ENCODE results near the gene CLP1.

DNA sequence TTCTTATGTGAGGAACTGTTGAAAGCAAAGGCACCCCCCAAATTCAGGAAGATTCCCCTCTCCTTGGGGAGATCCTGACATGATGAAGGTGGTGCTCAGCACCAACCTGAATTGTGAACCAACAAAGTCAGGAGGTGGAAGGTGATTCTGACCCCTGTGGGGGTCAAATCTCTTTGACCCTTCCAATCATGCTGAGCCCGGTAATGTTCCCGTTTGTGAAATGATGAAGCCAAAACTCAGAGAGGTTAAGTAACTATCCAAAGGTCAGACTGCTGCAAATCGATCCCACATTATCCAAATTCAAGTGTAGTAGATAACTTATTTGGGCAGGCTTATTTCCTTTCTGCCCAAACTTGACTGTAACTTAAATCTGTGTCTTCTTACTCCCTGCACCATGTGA, 41.0 kb upstream of the CLP1 start:
- TF ChIP-seq, protein P1, sequence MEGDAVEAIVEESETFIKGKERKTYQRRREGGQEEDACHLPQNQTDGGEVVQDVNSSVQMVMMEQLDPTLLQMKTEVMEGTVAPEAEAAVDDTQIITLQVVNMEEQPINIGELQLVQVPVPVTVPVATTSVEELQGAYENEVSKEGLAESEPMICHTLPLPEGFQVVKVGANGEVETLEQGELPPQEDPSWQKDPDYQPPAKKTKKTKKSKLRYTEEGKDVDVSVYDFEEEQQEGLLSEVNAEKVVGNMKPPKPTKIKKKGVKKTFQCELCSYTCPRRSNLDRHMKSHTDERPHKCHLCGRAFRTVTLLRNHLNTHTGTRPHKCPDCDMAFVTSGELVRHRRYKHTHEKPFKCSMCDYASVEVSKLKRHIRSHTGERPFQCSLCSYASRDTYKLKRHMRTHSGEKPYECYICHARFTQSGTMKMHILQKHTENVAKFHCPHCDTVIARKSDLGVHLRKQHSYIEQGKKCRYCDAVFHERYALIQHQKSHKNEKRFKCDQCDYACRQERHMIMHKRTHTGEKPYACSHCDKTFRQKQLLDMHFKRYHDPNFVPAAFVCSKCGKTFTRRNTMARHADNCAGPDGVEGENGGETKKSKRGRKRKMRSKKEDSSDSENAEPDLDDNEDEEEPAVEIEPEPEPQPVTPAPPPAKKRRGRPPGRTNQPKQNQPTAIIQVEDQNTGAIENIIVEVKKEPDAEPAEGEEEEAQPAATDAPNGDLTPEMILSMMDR (IDR thresholded peaks at IDR 0.05; ENCODE audit: poor library complexity, severe bottlenecking) = no peak
- no peak for TF ChIP-seq POLR2AphosphoS5 (IDR thresholded peaks at IDR 0.05)
